RWPE2 (cell line): ENCODE results near the gene UBE2D3.

Experiments used
- ATAC-seq: fragments of 200-7000 bp; cut with Tn5 transposase; 3 replicates; pipeline ENCODE4 v1.9.1; 2021; ENCODE audit warnings: low read depth
- DNase-seq: peaks from one replicate; pipeline ENCODE4 v3.0.0-alpha.2; 2020; ENCODE audit warnings: low spot score
- H3K27ac ChIP-seq: fragments of 450-650 bp; 2 replicates; pipeline ENCODE4 v1.5.1; 2017; ENCODE audit warnings: mild to moderate bottlenecking; ENCODE audit not compliant: poor library complexity, severe bottlenecking
- H3K27me3 ChIP-seq: fragments of 250-450 bp; sonication (Bioruptor Pico); 2 replicates; pipeline ENCODE4 v1.5.1; 2021; ENCODE audit warnings: mild to moderate bottlenecking, moderate library complexity; ENCODE audit not compliant: insufficient read depth, poor library complexity, severe bottlenecking
- H3K36me3 ChIP-seq: fragments of 250-450 bp; sonication (Bioruptor Pico); 2 replicates; pipeline ENCODE4 v1.5.1; 2020; ENCODE audit warnings: low read depth, mild to moderate bottlenecking, moderate library complexity
- H3K4me1 ChIP-seq: fragments of 250-450 bp; sonication (Bioruptor Pico); 2 replicates; pipeline ENCODE4 v1.5.1; 2021; ENCODE audit warnings: mild to moderate bottlenecking, moderate library complexity; ENCODE audit not compliant: insufficient read depth, poor library complexity, severe bottlenecking
- H3K4me3 ChIP-seq: fragments of 250-450 bp; sonication (Bioruptor Pico); 2 replicates; pipeline ENCODE4 v1.5.1; 2021; ENCODE audit warnings: mild to moderate bottlenecking, moderate library complexity; ENCODE audit not compliant: severe bottlenecking
- H3K9me3 ChIP-seq: fragments of 250-450 bp; sonication (Bioruptor Pico); 2 replicates; pipeline ENCODE4 v1.5.1; 2021; ENCODE audit warnings: mild to moderate bottlenecking, moderate library complexity; ENCODE audit not compliant: severe bottlenecking
- CTCF ChIP-seq: fragments of 450-650 bp; IDR thresholded peaks from one replicate; pipeline ENCODE4 v1.5.1; 2017; ENCODE audit warnings: mild to moderate bottlenecking, moderate library complexity; ENCODE audit not compliant: poor library complexity, severe bottlenecking

The UBE2D3 gene

GRCh38 chr4:102843938-102844337, 16.6 kb upstream of the UBE2D3 start:
- H3K27me3 ChIP-seq, result no peaks in the 10 kb centered on the region
- no peak overlapping the region for H3K4me3 ChIP-seq
- no peak for TF ChIP-seq CTCF
- no peak for ATAC-seq
- no peak for DNase-seq
- H3K27ac ChIP-seq, result no peak overlapping the region
- H3K36me3 ChIP-seq, result no peaks in the 10 kb centered on the region
- no peaks in the 10 kb centered on the region for H3K9me3 ChIP-seq
- no peaks in the 10 kb centered on the region for H3K4me1 ChIP-seq

- H3K4me3 ChIP-seq, result no peak overlapping the region
- no peak overlapping the region for H3K27ac ChIP-seq
- H3K27me3 ChIP-seq, result no peaks in the 10 kb centered on the region
- H3K36me3 ChIP-seq, result no peaks in the 10 kb centered on the region
- peak; percentile 53; the same call in 1 of the 3 replicates for ATAC-seq
- TF ChIP-seq CTCF, result no peak
- H3K9me3 ChIP-seq, result no peaks in the 10 kb centered on the region
- no peaks in the 10 kb centered on the region for H3K4me1 ChIP-seq
- no peak for DNase-seq
These were observed 15.9 kb upstream of the UBE2D3 start for GRCh38 chr4:102843273-102843672.

GRCh38 chr4:102842367-102842766, 15.0 kb upstream of the UBE2D3 start:
- ATAC-seq (no peak), DNase-seq (no peak)
- Histone ChIP-seq H3K27ac (no peak overlapping the region), H3K27me3 (no peaks in the 10 kb centered on the region), H3K9me3 (no peaks in the 10 kb centered on the region), H3K36me3 (no peaks in the 10 kb centered on the region), H3K4me3 (no peak overlapping the region), H3K4me1 (no peaks in the 10 kb centered on the region)
- no peak for TF ChIP-seq CTCF

GRCh38 chr4:102836596-102836995, 9.2 kb upstream of the UBE2D3 start:
- DNase-seq, result no peak
- H3K36me3 ChIP-seq, result no peaks in the 10 kb centered on the region
- H3K9me3 ChIP-seq, result no peaks in the 10 kb centered on the region
- no peaks in the 10 kb centered on the region for H3K27me3 ChIP-seq
- H3K4me1 ChIP-seq, result no peaks in the 10 kb centered on the region
- no peak for TF ChIP-seq CTCF
- no peak for ATAC-seq
- H3K4me3 ChIP-seq, result no peak overlapping the region
- H3K27ac ChIP-seq, result no peak overlapping the region

- Histone ChIP-seq H3K9me3 (no peaks in the 10 kb centered on the region), H3K27ac (no peak overlapping the region), H3K4me1 (peaks cover 9% of the 10 kb centered on the region), H3K27me3 (no peaks in the 10 kb centered on the region), H3K4me3 (no peak overlapping the region), H3K36me3 (no peaks in the 10 kb centered on the region)
- ATAC-seq (no peak), DNase-seq (no peak)
- TF ChIP-seq CTCF, result no peak
These were observed 5.3 kb upstream of the UBE2D3 start for GRCh38 chr4:102832667-102833066.
